Mammary epithelial cell (primary cell): ENCODE data around the gene NLGN2.

Experiments used
- CTCF ChIP-seq, 2 donors: IDR thresholded peaks in 1 of 2; conservative IDR thresholded peaks in 1 of 2; 2 replicates each; pipeline ENCODE4 v1.5.1; 2011 to 2012; ENCODE audit warnings: inconsistent platforms in 2 of 2, low read length in 2 of 2, mild to moderate bottlenecking in 2 of 2, control low read depth in 1 of 2, low read depth in 1 of 2; ENCODE audit not compliant: insufficient read depth in 1 of 2; ENCODE audit errors: extremely low read depth in 1 of 2
- EZH2 ChIP-seq: IDR thresholded peaks from 2 replicates; pipeline ENCODE4 v1.6.1; 2012; ENCODE audit warnings: low read length, inconsistent platforms, borderline replicate concordance

- TF ChIP-seq EZH2 (no peak), CTCF (conservative IDR thresholded peaks at IDR 0.05 in 1 of 2, IDR thresholded peaks at IDR 0.05 in 1 of 2; ENCODE audit: extremely low read depth in 1 of 2, insufficient read depth in 1 of 2, low read depth in 1 of 2, low read length in 2 of 2) (no peak)
Observed at GRCh38 chr17:7429722-7430121, 22.1 kb downstream of the NLGN2 start.
